ENCODE measurements around the gene NAXD.

GRCh38 chr13:110636053-110636475 lies 20.7 kb downstream of the NAXD start:
- TF ChIP-seq, protein P1, sequence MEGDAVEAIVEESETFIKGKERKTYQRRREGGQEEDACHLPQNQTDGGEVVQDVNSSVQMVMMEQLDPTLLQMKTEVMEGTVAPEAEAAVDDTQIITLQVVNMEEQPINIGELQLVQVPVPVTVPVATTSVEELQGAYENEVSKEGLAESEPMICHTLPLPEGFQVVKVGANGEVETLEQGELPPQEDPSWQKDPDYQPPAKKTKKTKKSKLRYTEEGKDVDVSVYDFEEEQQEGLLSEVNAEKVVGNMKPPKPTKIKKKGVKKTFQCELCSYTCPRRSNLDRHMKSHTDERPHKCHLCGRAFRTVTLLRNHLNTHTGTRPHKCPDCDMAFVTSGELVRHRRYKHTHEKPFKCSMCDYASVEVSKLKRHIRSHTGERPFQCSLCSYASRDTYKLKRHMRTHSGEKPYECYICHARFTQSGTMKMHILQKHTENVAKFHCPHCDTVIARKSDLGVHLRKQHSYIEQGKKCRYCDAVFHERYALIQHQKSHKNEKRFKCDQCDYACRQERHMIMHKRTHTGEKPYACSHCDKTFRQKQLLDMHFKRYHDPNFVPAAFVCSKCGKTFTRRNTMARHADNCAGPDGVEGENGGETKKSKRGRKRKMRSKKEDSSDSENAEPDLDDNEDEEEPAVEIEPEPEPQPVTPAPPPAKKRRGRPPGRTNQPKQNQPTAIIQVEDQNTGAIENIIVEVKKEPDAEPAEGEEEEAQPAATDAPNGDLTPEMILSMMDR (IDR thresholded peaks at IDR 0.05), result no peak
- no peak for TF ChIP-seq SIN3A (IDR thresholded peaks at IDR 0.05; ENCODE audit: borderline replicate concordance, insufficient read depth, low read depth, low read length)
- TF ChIP-seq REST (IDR thresholded peaks at IDR 0.05; ENCODE audit: insufficient read depth in 1 of 2, low read depth in 2 of 2, low read length in 1 of 2), result no peak

All from Panc1 (cell line).